ENCODE results near the gene SKP1. TPM values are rescaled to one million over a fixed set of nuclear protein-coding genes. Genes with fewer than 3 reads are reported as not detected.

The SKP1 gene
- total RNA-seq, 3 donors from 2014 or later = 241 to 316 (median 281) TPM

GRCh38 chr5:134129411-134130238 lies 47.1 kb downstream of the SKP1 start:
- ATAC-seq (peak; percentile 5), DNase-seq (peak in 2 of 3 donors; percentile 30 to 52)
- TF ChIP-seq CTCF (IDR thresholded peaks at IDR 0.05) = no peak
- Histone ChIP-seq H3K36me3 (ENCODE audit: low read depth) (no peaks in the 10 kb centered on the region), H3K9me3 (no peaks in the 10 kb centered on the region), H3K4me3 (no peak overlapping the region), H3K4me1 (ENCODE audit: low read depth) (no peaks in the 10 kb centered on the region)
- intact Hi-C loops (cut with DNase I, micrococcal nuclease) = no loop called here

GRCh38 chr5:134128648-134128995 lies 48.1 kb downstream of the SKP1 start:
- ATAC-seq = no peak

GRCh38 chr5:134127988-134128647 lies 48.6 kb downstream of the SKP1 start:
- Histone ChIP-seq H3K4me3 (no peak overlapping the region), H3K9me3 (no peaks in the 10 kb centered on the region), H3K4me1 (ENCODE audit: low read depth) (no peaks in the 10 kb centered on the region), H3K36me3 (ENCODE audit: low read depth) (no peaks in the 10 kb centered on the region)
- ATAC-seq (no peak), DNase-seq (peak in 2 of 3 donors; percentile 23 to 46)
- intact Hi-C loops (cut with DNase I, micrococcal nuclease) = no loop called here
- no peak for TF ChIP-seq CTCF (IDR thresholded peaks at IDR 0.05)

More at GRCh38 chr5:134128648-134128995, 48.1 kb downstream of the SKP1 start:
- TF ChIP-seq CTCF (IDR thresholded peaks at IDR 0.05) = no peak
- DNase-seq = peak in 2 of 3 donors; percentile 16 to 43
- H3K36me3 ChIP-seq (ENCODE audit: low read depth) = no peaks in the 10 kb centered on the region
- H3K4me1 ChIP-seq (ENCODE audit: low read depth) = no peaks in the 10 kb centered on the region
- H3K9me3 ChIP-seq = no peaks in the 10 kb centered on the region
- H3K4me3 ChIP-seq = no peak overlapping the region
- intact Hi-C loops (cut with DNase I, micrococcal nuclease) = no loop called here

GRCh38 chr5:134127376-134127861 lies 49.3 kb downstream of the SKP1 start:
- Histone ChIP-seq H3K4me1 (ENCODE audit: low read depth) (no peaks in the 10 kb centered on the region), H3K36me3 (ENCODE audit: low read depth) (no peaks in the 10 kb centered on the region), H3K9me3 (no peaks in the 10 kb centered on the region), H3K4me3 (no peak overlapping the region)
- ATAC-seq (no peak), DNase-seq (peak in 2 of 3 donors; percentile 12 to 49)
- no peak for TF ChIP-seq CTCF (IDR thresholded peaks at IDR 0.05)
- intact Hi-C loops (cut with DNase I, micrococcal nuclease) = no loop called here

- intact Hi-C loops (cut with DNase I, micrococcal nuclease) = no loop called here
- Histone ChIP-seq H3K9me3 (no peaks in the 10 kb centered on the region), H3K4me3 (no peak overlapping the region), H3K4me1 (ENCODE audit: low read depth) (no peaks in the 10 kb centered on the region), H3K36me3 (ENCODE audit: low read depth) (no peaks in the 10 kb centered on the region)
- ATAC-seq (no peak), DNase-seq (no peak)
- TF ChIP-seq CTCF (IDR thresholded peaks at IDR 0.05) = no peak
Measured at GRCh38 chr5:134125039-134126015, 51.4 kb downstream of the SKP1 start.

Measured in mucosa of descending colon (tissue), 3 donors.